K562 (cell line): Measurements from ENCODE around the gene RNU6-9. TPM values are rescaled to one million over a fixed set of nuclear protein-coding genes. Genes with fewer than 3 reads are reported as not detected.

Source experiments
- ATF6 ChIP-seq: sonication (generic); formaldehyde crosslinking; IDR thresholded peaks from 2 replicates; pipeline ENCODE4 v1.4.0; 2020; ENCODE audit warnings: mild to moderate bottlenecking, missing genetic modification reagents
- CAMTA2 ChIP-seq: fragments of 250-450 bp; sonication (Bioruptor Pico); conservative IDR thresholded peaks from 2 replicates; pipeline ENCODE4 v1.5.1; 2022
- CBX1 ChIP-seq: sonication (generic); IDR thresholded peaks from 2 replicates; pipeline ENCODE4 v1.6.1; 2016; ENCODE audit warnings: antibody characterized with exemption, low read depth, mild to moderate bottlenecking
- EP300 ChIP-seq: IDR thresholded peaks from 2 replicates; pipeline ENCODE4 v1.6.1; 2012; ENCODE audit warnings: low read length, improper control_type of control experiment
- FIP1L1 ChIP-seq: fragments of 200-400 bp; formaldehyde crosslinking; IDR thresholded peaks from 2 replicates; pipeline ENCODE4 v1.6.1; 2018; ENCODE audit warnings: mild to moderate bottlenecking, low read depth, low read length; ENCODE audit not compliant: poor library complexity, severe bottlenecking
- FOXK2 ChIP-seq, 2 experiments: fragments of 450-650 bp; IDR thresholded peaks in 1 of 2; conservative IDR thresholded peaks in 1 of 2; 2 replicates each; pipeline ENCODE4 v1.6.1; 2016; ENCODE audit warnings: low read depth in 2 of 2, mild to moderate bottlenecking in 1 of 2
- FUS ChIP-seq: fragments of 200-400 bp; formaldehyde crosslinking; optimal IDR thresholded peaks from 2 replicates; pipeline ENCODE3; 2017; ENCODE audit warnings: low read depth, low read length
- NR2C2 ChIP-seq, 2 experiments: fragments of 200-800 bp in 1 of 2; sonication (Bioruptor generic) in 1 of 2; sonication (generic) in 1 of 2; formaldehyde crosslinking in 1 of 2; IDR thresholded peaks; 2 replicates each; pipeline versions ENCODE4 v1.6.1 to v1.8.0; 2016 to 2022; ENCODE audit warnings: mild to moderate bottlenecking in 1 of 2, missing compliant biosample characterization in 1 of 2, missing genetic modification characterization in 1 of 2, missing genetic modification reagents in 1 of 2
- PHB ChIP-seq: fragments of 250-450 bp; sonication (Bioruptor Pico); IDR thresholded peaks from 2 replicates; pipeline ENCODE4 v1.5.0; 2021
- PHF8 ChIP-seq: fragments of 200-600 bp; sonication (generic); IDR thresholded peaks from 2 replicates; pipeline ENCODE4 v1.6.1; 2012; ENCODE audit warnings: mixed run types, mild to moderate bottlenecking, inconsistent platforms, low read length, moderate library complexity, borderline replicate concordance
- POLR2A ChIP-seq: fragments of 450-650 bp; conservative IDR thresholded peaks from 2 replicates; pipeline ENCODE4 v1.6.1; 2016
- RBFOX2 ChIP-seq: fragments of 200-400 bp; formaldehyde crosslinking; IDR thresholded peaks from 2 replicates; pipeline ENCODE4 v1.6.1; 2017; ENCODE audit warnings: low read depth, mild to moderate bottlenecking, low read length, moderate library complexity
- STAT5A ChIP-seq: IDR thresholded peaks from 2 replicates; pipeline ENCODE4 v1.6.1; 2012; ENCODE audit warnings: low read length, inconsistent platforms, borderline replicate concordance
- TAF15 ChIP-seq: fragments of 200-400 bp; formaldehyde crosslinking; IDR thresholded peaks from 2 replicates; pipeline ENCODE4 v1.6.1; 2017; ENCODE audit warnings: mild to moderate bottlenecking, low read depth, low read length, moderate library complexity
- THAP12 ChIP-seq: fragments of 250-450 bp; sonication (Bioruptor Pico); IDR thresholded peaks from 2 replicates; pipeline ENCODE4 v1.9.0; 2021; ENCODE audit warnings: mild to moderate bottlenecking, inconsistent platforms
- XRCC3 ChIP-seq: fragments of 450-650 bp; IDR thresholded peaks from 2 replicates; pipeline ENCODE4 v1.6.1; 2017; ENCODE audit warnings: mild to moderate bottlenecking, moderate library complexity
- polyA plus RNA-seq, 8 experiments: library from polyadenylated mRNA; depleted of rRNA in 4 of 8; stranded (reverse) in 5 of 8; unstranded in 3 of 8; fragments of >200 nt; fragmentation: Nextera tagmentation in 2 of 8; fragmentation: Illumina TruSeq in 1 of 8; extraction: Ambion mirVana in 2 of 8; extraction: Trizol in 1 of 8; gene quantifications; 2 replicates each; pipeline versions ENCODE4 v1.2.1 to v1.2.3, GENCODE V29; 2011 to 2014; ENCODE audit warnings: inconsistent platforms in 1 of 8, missing spikeins in 1 of 8
- total RNA-seq, 7 experiments: library from RNA; depleted of rRNA in 6 of 7; stranded (reverse); fragments of >200 nt in 6 of 7; fragmentation: Illumina TruSeq in 2 of 7; extraction: Trizol in 2 of 7; gene quantifications; 2 replicates each; pipeline versions ENCODE4 v1.2.1 to v1.2.3, GENCODE V29; 2011 to 2021; ENCODE audit warnings: low replicate concordance in 1 of 7

Gene RNU6-9
- total and polyA plus RNA-seq, 9 of the 15 experiments (the other 6 are each of a cell fraction or from before 2014, with no cell fraction given) = not detected

DNA sequence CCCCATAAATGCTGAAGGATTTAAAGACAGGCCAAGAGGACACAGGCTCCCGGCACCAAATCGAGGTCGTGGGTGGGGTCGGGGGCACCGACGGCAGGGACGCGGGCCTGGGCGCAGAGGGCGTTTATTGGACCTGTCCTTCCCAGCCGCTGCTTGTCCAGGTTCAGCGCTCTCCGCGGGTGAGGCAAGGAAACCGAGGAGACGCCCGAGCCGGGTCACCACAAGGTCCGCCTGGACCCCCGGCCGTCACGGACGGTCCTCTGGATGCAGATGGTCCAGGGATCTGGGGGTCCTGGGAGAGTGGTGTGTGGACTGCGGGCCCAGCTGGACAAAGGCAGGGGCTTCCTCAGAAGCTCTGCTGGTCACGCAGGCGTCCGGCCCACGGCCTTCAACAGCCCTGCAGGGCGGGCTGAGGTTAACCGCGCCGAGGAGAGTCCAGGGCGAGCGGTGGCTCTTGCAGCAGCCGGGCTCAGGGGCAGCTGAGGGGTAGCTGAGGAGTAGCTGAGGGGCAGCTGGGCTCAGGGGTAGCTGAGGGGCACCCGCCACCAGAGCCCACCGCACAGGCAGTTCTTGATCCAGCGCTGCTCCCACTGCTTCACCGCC is 25.3 kb upstream of the RNU6-9 start (continued):
- no peak for TF ChIP-seq ATF6
- no peak for TF ChIP-seq NR2C2 (CRISPR knock-in tag; IDR thresholded peaks at IDR 0.05)
- no peak for TF ChIP-seq NR2C2 (tag; IDR thresholded peaks at IDR 0.05)
- TF ChIP-seq THAP12 (CRISPR knock-in tag) = 0 out of 2 replicates have a peak, but pooled peaks have one; percentile 28
- TF ChIP-seq PHF8 = no peak
- TF ChIP-seq RBFOX2 = no peak
- TF ChIP-seq FOXK2 (conservative IDR thresholded peaks at IDR 0.05 in 1 of 2, IDR thresholded peaks at IDR 0.05 in 1 of 2; ENCODE audit: low read depth in 2 of 2) = no peak
- TF ChIP-seq POLR2A = peak; percentile 50
- peak; percentile 42; the same call in 1 of the 2 replicates for TF ChIP-seq CBX1
- no peak for TF ChIP-seq PHB (CRISPR knock-in tag)
- TF ChIP-seq CAMTA2 (CRISPR knock-in tag) = no peak
- no peak for TF ChIP-seq EP300
- no peak for TF ChIP-seq XRCC3
- no peak for TF ChIP-seq STAT5A
- 0 out of 2 replicates have a peak, but pooled peaks have one; percentile 27 for TF ChIP-seq TAF15
- TF ChIP-seq FIP1L1 = peak; percentile 91
- peak; percentile 79 for TF ChIP-seq FUS
